C1 segment of cervical spinal cord (tissue), 14 donors: ENCODE data around the gene MYO18A.
A peak's percentile ranks its signal among the peaks of the same experiment; 100 is the strongest.

ENCODE experiments used
- DNase-seq, 14 donors: peaks; one replicate each; lab custom pipeline; 2025; lab: John Stamatoyannopoulos, UW

Gene MYO18A

GRCh38 chr17:29165800-29166506 is 14.2 kb downstream of the MYO18A start:
- no peak for DNase-seq

- no peak for DNase-seq
Observed at GRCh38 chr17:29165261-29165660, 14.9 kb downstream of the MYO18A start.

- DNase-seq = no peak
Observed at GRCh38 chr17:29163563-29163962, 16.6 kb downstream of the MYO18A start.

- no peak for DNase-seq
Observed at GRCh38 chr17:29162909-29163341, 17.3 kb downstream of the MYO18A start.

- no peak for DNase-seq
Observed at GRCh38 chr17:29162082-29162908, 17.9 kb downstream of the MYO18A start.

- DNase-seq = no peak
Observed at GRCh38 chr17:29160253-29160652, 19.9 kb downstream of the MYO18A start.

- DNase-seq = no peak
Observed at GRCh38 chr17:29159306-29159860, 20.8 kb downstream of the MYO18A start.

GRCh38 chr17:29158488-29159275 is 21.5 kb downstream of the MYO18A start:
- peak in 4 of 14 donors; percentile 28 to 63 (median 40) for DNase-seq

GRCh38 chr17:29158096-29158487 is 22.1 kb downstream of the MYO18A start:
- peak in 1 of 14 donors; percentile 82 for DNase-seq

- no peak for DNase-seq
Observed at GRCh38 chr17:29157310-29157709, 22.9 kb downstream of the MYO18A start.

GRCh38 chr17:29156781-29157180 is 23.4 kb downstream of the MYO18A start:
- DNase-seq = peak in 1 of 14 donors; percentile 23

- no peak for DNase-seq
Observed at GRCh38 chr17:29155966-29156338, 24.2 kb downstream of the MYO18A start.

GRCh38 chr17:29155227-29155965 is 24.8 kb downstream of the MYO18A start:
- peak in 2 of 14 donors; percentile 45 to 65 for DNase-seq

- peak in 9 of 14 donors; percentile 15 to 74 (median 49) for DNase-seq
Observed at GRCh38 chr17:29154516-29155226, 25.5 kb downstream of the MYO18A start.

- peak in 6 of 14 donors; percentile 10 to 35 (median 25) for DNase-seq
Observed at GRCh38 chr17:29151567-29151966, 28.6 kb downstream of the MYO18A start.

GRCh38 chr17:29150161-29150560 is 30.0 kb downstream of the MYO18A start:
- DNase-seq = no peak

- DNase-seq = peak in 5 of 14 donors; percentile 30 to 59 (median 35)
Observed at GRCh38 chr17:29149431-29150064, 30.6 kb downstream of the MYO18A start.

- DNase-seq = peak in 13 of 14 donors; percentile 70 to 96 (median 86)
Observed at GRCh38 chr17:29148790-29149430, 31.3 kb downstream of the MYO18A start.

- DNase-seq = no peak
Observed at GRCh38 chr17:29148257-29148789, 31.9 kb downstream of the MYO18A start.
